ENCODE measurements around the gene TCP11. TPM values are rescaled to one million over a fixed set of nuclear protein-coding genes. Genes with fewer than 3 reads are reported as not detected.

The TCP11 gene
- total RNA-seq, 1 experiment from 2014 or later = not detected

- peaks cover 7 to 40% (median 31%) of the 10 kb centered on the region in 3 experiments for H3K36me3 Mint-ChIP-seq (ENCODE audit: insufficient read depth in 1 of 3, low read depth in 3 of 3)
- Histone ChIP-seq H2BK5ac (ENCODE audit: insufficient read length, low read length) (no peak overlapping the region), H3K9me3 (ENCODE audit: control insufficient read depth, low read depth, low read length) (no peaks in the 10 kb centered on the region), H3K23me2 (ENCODE audit: insufficient read length, low read depth, low read length, poor library complexity, severe bottlenecking) (no peaks in the 10 kb centered on the region), H3K4ac (ENCODE audit: low read depth, low read length) (no peak overlapping the region), H2AFZ (ENCODE audit: low read length) (no peak overlapping the region), H2BK12ac (ENCODE audit: insufficient read length, low read depth, low read length) (no peak overlapping the region), H3K27me3 (ENCODE audit: insufficient read depth, low read length) (no peaks in the 10 kb centered on the region), H3K9ac (ENCODE audit: extremely low read depth, insufficient read length, low read length) (no peak overlapping the region), H3K23ac (ENCODE audit: insufficient read length, low read depth, low read length) (no peak overlapping the region), H2AK5ac (ENCODE audit: insufficient read length, low read length) (no peak overlapping the region), H4K5ac (ENCODE audit: insufficient read length, low read depth, low read length) (no peak overlapping the region), H2BK15ac (ENCODE audit: low read depth, low read length) (no peak overlapping the region), H3K79me2 (ENCODE audit: insufficient read depth, low read length) (no peaks in the 10 kb centered on the region), H4K8ac (replicated peaks; ENCODE audit: insufficient read length, low read depth, low read length) (no peak overlapping the region), H2BK20ac (ENCODE audit: low read depth, low read length, poor library complexity, severe bottlenecking) (no peak overlapping the region), H3K14ac (ENCODE audit: insufficient read depth, low read length) (no peak overlapping the region), H3K18ac (ENCODE audit: insufficient read length, low read depth, low read length) (no peak overlapping the region), H3K4me2 (ENCODE audit: insufficient read depth, insufficient read length, low read length) (no peak overlapping the region), H3K56ac (ENCODE audit: insufficient read length, low read depth, low read length) (no peak overlapping the region), H3K4me1 (ENCODE audit: insufficient read depth, low read length) (no peaks in the 10 kb centered on the region), H4K20me1 (ENCODE audit: control insufficient read depth, insufficient read depth, insufficient read length) (no peaks in the 10 kb centered on the region), H3T11ph (ENCODE audit: low read length) (no peak overlapping the region), H2BK120ac (ENCODE audit: low read depth, low read length, poor library complexity, severe bottlenecking) (no peak overlapping the region), H3K27ac (ENCODE audit: insufficient read length, low read depth, low read length) (no peak overlapping the region), H4K91ac (ENCODE audit: insufficient read length, low read depth, low read length) (no peak overlapping the region), H3K79me1 (ENCODE audit: insufficient read depth, low read depth, low read length, poor library complexity, severe bottlenecking) (no peaks in the 10 kb centered on the region)
- H3K27ac Mint-ChIP-seq = peak overlapping the region; percentile 18 to 39 (median 18); a peak in 3 of 7 replicates
- peaks cover 13 to 25% of the 10 kb centered on the region in 2 experiments for H3K4me1 Mint-ChIP-seq
- no peaks in the 10 kb centered on the region for H3K27me3 Mint-ChIP-seq (ENCODE audit: low read depth)
- no peaks in the 10 kb centered on the region; a peak in 1 of 5 replicates for H3K9me3 Mint-ChIP-seq
- WGBS (ENCODE audit: extremely low coverage, insufficient read length, low lambda C conversion rate) = no CpG with 5 or more reads among the region's 17 CpGs
- DNase-seq = no peak
- TF ChIP-seq CTCF (conservative IDR thresholded peaks at IDR 0.05) = no peak
- H3K4me3 Mint-ChIP-seq = no peak overlapping the region
Measured at GRCh38 chr6:35076997-35077712, 64.0 kb downstream of the TCP11 start.
